GM21576 (cell line): ENCODE data around the gene SEMA4D.
A peak's percentile ranks its signal among the peaks of the same experiment; 100 is the strongest.

ENCODE experiments used
- ATAC-seq: cut with Tn5 transposase; IDR thresholded peaks from one replicate; pipeline ENCODE4 v1.9.1; 2021; ENCODE audit warnings: mild to moderate bottlenecking, moderate library complexity; ENCODE audit not compliant: unreplicated experiment

The SEMA4D gene, protein sequence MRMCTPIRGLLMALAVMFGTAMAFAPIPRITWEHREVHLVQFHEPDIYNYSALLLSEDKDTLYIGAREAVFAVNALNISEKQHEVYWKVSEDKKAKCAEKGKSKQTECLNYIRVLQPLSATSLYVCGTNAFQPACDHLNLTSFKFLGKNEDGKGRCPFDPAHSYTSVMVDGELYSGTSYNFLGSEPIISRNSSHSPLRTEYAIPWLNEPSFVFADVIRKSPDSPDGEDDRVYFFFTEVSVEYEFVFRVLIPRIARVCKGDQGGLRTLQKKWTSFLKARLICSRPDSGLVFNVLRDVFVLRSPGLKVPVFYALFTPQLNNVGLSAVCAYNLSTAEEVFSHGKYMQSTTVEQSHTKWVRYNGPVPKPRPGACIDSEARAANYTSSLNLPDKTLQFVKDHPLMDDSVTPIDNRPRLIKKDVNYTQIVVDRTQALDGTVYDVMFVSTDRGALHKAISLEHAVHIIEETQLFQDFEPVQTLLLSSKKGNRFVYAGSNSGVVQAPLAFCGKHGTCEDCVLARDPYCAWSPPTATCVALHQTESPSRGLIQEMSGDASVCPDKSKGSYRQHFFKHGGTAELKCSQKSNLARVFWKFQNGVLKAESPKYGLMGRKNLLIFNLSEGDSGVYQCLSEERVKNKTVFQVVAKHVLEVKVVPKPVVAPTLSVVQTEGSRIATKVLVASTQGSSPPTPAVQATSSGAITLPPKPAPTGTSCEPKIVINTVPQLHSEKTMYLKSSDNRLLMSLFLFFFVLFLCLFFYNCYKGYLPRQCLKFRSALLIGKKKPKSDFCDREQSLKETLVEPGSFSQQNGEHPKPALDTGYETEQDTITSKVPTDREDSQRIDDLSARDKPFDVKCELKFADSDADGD

DNA sequence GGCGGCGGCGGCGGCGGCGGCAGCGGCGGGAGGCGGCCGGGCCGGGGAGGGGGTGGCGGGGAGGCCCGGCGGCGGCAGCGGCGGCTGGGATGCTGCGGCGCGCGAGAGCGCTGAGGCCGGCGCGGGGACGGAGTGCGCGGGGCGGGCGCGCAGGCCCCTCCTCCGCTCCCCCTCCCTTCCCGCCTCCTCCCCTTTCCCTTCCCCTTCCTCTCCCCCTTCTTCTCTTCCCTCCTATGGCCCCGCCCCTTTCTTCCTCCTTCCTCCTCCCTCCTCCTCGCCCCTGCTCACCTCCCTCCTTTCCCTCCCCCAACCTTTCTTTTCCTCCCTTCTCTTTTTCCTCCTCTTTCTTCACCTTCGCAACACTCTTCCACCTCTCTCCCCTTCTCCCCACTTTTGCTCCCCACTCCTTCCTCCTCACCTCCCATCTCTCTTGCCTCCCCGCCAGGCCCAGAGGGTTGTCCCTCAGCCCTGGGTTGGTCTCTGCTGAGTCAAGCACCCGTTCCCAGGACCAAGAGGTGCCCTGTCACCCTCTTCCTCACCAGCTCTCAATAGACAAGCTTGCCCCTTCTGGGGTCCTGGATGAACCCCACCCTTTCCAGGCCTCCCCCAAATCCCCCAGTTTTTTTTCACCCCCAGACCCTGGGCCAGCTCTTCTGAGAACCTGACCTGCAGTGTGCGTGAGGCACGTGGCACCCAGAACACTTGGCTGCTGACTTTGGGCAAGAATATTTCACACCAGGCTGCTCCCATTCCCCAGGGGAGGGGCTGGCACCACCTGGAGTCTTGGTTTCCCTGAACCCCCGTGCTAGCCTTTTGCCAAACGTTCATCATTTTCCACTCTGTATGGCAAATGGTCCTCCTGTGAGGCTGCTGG, at the start of gene SEMA4D:
Gene SEMA4D (minus strand): TSS at position 136 of the 874 bp plus-strand sequence. CDS start 92,657 bp downstream, outside the sequence.
- ATAC-seq, result no peak

DNA sequence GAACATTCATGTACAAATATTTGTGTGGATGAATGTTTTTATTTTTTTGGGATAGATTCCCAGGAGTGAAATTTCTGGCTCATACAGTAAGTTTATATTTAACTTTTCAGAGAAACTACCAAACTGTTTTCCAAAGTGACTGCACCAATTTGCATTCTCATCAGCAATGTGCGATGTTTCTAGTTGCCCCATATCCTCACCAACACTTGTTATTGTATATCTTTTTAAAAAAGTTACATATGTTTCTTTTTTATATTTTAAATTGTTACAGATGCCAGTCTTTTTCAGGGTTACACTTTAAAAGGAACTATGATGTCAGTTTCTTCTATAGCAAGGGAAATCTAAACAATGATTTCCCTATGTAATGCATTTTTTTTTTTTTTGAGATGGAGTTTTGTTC, 49.1 kb upstream of the SEMA4D start:
- no peak for ATAC-seq

DNA sequence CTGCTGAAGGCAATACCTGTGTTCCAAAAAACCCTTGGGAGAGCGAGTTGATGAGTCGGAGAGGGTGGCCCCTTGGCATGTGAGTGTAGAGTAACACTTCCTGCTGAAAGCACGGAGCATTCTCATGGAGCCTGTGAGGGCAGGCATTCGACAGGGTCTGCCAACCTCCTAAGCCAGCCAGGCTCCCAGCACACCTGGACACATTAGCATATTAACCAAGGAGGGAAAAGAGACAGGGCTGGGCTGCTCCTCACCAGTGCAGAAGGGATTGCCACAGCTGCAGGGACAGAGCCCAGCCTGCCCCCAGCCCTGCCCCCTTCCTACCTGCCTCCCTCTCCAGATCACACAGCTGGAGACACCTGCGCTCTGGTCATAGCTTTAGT, 46.4 kb upstream of the SEMA4D start:
- ATAC-seq, result no peak

DNA sequence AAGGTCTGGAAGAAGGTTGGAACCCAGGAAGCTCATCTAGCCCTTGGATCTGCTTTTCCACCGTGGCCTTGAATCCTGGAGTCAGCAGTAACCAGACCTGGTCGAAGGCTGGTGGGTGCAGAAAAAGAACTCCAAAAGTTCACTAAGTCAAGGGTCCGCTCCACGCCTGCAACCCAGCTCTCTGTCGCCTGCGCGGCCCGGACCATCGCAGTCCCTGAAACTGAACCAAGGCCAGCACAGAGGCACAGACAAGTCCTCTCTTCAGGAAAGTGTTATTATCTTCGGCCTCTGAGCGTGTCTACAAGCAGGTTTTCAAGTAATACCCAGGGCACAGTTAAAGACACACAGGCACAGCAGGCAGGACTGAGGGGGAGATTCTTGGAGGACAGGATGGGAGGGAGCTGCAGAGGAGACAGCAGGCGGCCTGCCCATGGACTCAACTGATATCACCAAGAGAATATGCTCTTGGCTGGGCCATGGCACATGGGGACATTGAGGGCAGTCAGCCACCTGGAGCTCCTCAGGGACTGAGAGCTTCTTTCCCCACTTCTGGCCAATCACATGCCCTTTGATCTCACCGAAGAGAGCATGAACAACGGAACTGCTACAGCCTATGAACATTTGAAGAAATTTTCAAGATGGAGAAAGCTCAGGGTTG, 45.8 kb upstream of the SEMA4D start:
- ATAC-seq, result no peak

DNA sequence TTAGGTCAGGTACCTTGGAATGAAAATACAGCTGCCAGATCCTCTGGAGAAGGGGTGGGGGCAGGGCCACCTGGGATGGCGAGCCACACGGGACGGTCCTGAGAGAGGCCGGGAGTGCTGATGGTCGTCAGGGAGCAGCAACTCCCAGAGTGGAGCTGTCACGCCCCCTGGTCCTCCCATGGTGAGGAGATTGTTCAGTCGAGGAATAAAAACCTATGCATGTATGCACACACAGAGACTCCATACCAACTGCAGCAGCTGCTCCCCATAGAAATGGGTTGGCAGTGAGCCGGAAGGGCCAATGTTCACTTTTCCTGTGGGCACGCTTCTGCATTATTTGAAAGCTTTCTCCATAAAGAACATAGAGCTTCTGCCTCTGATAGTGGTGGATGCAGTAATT, 45.2 kb upstream of the SEMA4D start:
- ATAC-seq, result no peak

DNA sequence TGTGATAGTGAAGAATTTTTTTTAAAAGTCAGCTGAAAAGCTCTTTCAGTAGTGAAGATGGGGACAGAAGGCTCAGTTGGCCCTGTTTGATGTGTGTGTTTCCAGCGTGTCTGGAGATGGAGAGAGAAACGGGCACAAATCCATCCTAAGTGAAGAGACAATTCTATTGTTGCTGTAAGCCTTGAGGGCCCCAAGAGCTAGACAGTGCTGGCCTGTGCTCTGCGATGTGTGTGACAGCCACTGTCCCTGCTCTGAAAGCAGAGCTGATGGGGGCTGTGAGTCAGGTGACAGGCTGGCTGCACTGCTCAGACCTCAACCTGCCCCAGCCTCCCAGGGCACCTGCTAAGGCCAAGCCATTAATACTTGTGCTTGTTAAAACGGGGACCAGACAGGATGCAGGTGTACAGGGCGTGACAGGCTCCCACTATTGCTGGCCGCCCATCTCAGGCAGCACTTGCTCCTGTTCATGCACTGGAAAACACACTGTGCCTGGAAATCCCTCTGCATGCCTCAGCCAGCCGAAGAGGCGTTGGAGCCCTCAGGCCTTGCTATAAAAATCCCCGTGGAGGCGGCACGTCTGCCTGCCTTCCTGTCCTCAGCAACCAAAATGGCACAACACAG, 44.6 kb upstream of the SEMA4D start:
- ATAC-seq, result peak; percentile 86

DNA sequence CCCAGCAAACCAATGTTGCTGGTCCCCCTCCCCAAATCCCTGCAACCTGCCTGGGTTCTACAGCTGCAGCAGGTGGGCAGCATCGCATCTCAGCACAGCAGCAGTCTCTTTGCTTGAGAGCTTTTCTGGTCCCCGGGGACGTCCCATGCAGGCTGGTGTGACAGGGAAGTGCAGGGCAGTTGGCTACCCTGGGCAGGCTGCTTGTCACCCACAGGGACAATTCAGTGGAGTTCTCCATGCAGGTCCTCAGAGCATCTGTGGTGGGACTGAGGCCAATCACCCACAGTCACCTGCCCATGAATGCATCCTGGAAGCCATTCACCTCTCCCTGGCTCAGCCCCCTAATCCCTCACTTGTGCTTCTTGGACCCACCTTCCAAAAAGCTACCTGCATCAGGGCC, 43.9 kb upstream of the SEMA4D start:
- ATAC-seq, result peak; percentile 47

DNA sequence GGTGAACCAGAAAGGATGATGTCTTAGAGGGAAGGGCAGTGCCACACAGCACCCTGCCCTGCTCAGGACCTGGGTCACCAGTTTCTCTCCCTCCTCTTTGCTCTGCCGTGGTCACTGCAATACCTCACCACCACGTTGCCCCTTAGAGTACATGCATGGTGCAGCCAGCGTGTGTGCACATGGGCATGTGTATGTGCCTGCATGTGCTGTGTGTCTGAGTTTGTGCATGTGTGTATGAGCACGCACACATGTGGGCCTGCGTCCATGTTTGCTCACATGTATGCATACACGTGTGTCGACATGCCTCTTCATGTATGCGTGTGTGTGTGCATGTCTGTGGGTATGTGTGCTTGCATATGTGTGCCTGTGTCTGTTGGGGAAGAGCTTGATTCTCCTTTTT, 41.5 kb upstream of the SEMA4D start:
- ATAC-seq, result no peak

DNA sequence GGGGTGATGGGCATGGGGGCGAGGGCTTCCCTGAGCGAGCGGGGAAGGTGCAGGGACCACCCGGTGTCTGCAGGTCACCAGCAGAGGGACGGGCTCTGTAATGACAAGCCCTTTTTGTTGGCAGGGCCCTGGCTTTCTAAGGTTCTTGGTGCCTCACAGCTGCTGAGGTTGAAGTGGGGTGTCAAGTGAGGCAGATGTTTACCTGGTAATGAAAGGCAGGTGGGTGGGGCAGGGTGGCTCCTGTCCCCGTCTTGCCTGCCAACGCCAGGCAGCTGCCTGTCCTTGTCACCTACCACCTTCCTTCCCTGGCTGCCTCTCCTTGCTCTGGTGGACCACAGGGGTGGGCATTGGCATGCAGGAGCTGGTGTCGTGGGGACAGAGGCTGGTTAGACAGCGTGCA, 41.0 kb upstream of the SEMA4D start:
- no peak for ATAC-seq

DNA sequence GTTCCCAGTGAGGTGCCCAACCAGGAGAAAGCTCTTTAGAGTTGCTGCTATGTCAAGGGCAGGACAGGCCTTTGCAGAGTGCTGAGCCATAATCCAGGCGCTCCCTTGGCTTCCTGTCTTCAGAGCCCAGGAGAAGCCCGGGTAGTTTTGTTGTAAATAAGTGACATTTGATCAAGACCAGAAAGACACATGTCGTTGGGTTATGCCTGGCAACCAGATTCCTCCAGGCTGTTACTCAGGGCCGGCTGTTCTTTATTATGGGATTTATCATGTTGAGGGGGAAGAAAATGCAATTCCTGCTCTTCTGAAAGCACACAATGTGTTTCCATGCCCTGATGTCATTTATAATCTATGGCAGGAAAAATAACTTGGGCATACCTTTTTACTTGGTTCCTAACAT, 39.3 kb upstream of the SEMA4D start:
- no peak for ATAC-seq

DNA sequence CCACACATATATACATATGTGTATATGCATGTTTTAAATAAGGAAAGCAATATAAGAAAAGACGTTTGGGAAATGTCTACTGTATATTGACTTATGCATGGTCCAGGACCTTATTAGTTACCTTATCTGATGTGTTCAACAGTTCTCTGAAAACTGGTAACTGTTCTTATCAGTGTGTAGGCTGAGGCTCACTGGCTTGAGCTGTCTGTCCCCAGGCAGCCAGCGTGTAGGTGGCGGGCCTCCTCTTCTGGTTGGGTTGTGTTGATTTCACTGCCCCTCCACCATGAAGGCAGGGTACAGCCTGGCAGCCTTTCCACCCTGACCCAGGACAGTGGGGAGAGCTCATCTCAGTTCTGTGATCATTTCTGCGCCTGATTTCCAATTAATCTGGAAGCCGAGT, 38.7 kb upstream of the SEMA4D start:
- ATAC-seq, result peak; percentile 38

DNA sequence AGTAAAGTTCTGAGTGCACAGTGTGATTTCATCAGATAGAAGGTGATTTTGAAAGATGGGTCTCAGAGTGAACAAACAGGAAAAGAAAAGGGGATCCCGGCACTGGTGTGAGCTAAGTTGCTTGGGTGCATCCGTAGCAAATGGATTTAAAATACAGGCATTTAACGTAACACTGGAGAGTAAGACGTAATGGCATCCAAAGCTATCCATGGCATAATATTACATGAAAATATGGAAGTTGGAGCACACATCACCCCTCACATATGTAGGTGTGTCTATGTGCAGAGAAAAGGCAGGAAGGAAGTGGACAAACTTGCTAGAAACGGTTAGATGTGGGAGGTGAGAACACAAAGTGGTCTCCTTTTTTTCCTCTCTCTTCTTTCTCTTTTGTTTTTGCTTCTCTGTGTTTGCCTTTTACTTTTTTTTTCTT, 38.2 kb upstream of the SEMA4D start:
- peak; percentile 63 for ATAC-seq

DNA sequence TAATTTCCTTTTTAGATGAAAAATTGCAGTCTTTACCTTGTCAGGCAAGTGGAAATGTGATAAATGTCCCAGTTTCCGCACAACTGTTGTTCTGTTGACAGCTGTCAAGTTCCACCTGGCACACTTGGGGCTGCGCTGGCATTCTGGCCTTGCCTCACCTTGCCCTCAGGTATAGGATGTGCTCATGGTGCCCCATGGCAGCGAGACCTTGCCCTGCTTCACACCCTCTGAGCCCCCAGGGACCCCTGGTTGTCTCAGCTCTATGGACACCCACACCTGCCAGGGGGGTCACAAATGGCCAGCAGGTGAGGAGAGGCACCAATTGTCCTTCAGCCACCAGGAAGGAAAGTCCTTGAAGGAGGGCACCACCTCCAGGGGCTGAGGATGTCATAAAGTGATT, 37.5 kb upstream of the SEMA4D start:
- ATAC-seq, result no peak

DNA sequence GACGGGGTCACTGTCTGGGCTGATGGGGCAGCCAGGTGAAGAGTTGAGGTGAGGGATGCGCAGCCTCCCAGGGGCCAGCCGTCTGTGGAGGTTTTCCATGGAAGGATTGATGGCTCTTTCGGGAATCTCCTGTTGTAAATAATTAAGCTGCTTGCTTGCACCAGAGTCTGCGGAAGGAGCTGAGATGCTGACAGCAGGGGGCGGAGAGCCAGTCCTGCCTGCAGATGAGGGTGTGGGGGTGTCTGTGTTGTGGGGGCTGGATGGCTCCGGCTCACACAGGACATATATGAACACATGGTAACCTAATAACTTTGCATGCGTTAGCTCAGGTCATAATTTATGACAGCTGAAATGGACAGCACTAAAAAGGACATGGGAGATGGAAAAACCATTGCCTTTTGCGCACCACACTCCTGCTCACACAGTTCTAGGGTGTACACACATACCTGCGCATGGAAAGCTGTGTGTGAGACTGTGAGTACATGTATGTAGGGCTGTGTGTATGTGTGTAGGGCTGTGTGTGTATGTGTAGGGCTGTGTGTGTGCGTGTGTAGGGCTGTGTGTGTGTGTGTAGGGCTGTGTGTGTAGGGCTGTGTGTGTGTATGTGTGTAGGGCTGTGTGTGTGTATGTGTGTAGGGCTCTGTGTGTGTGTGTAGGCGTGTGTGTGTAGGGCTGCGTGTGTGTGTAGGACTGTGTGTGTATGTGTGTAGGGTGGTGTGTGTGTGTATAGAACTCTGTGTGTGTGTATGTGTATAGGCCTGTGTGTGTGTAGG, 36.8 kb upstream of the SEMA4D start:
- ATAC-seq, result no peak

DNA sequence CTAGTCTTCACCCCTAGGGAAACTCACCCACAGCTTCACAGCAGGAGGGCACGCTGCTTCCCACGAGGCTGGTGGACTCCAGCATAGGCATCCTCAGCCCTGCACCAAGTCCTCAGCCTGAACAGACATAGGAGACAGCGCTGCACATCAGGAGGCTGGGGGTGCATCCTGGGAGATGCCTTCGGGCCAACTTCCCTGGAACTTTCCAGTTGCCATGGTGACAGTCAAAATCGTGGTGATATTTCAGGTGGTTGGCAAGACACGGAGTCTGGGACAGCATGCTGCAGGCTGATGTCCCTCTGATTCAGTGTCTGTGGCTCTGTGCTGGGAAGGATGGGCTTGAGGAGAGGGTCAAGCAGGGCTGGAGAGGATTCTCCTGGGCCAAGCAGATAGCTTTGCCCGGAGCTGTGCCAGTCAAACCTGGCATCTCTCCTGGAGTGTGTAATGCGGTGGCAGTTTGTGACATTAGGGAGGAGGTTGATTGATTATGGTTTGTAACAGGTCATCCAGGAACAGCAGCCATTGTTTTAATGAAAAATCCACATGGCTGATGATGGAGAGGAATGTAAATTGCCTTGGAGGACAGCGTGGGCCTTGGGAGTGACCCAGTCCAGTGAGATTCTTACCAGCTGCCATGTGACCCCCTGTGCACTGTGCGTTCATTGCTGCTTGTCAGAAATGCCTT, 35.6 kb upstream of the SEMA4D start:
- ATAC-seq, result no peak

DNA sequence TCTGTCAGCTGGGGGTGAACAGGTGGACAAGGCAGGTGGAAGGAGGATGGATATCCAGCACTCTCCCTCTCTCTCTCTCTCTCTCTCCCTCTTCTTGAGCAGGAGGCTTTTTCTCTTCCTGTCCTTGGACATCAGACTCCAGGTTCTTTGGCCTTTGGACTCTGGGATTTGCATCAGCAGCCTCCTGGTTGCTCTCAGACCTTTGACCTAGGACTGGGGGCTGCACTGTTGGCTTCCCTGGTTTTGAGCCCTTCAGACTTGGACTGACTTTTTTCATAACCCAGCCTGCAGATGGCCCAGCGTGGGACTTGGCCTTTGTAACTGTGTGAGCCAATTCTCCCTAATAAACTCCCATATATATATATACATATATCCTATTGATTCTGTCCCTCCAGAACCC, 35.0 kb upstream of the SEMA4D start:
- ATAC-seq, result no peak

DNA sequence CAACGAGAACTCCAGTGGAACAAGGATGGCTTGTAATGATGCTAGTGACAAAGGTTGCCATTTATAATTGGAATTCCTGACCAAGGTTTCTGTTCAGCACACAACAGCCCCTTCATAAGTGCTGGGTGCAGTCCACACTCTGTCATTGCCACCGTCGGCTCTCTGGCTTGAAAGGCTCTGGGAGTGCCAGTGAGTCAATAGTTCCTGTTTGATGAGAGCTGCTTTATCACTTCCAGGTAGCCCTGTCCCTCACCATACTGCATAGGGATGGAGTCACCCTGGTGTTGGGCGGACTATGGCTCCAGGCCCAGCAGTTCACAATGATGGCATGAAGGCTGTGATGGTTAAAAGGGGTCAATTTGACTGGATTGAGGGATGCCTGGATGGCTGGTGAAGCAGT, 34.6 kb upstream of the SEMA4D start:
- ATAC-seq, result no peak

DNA sequence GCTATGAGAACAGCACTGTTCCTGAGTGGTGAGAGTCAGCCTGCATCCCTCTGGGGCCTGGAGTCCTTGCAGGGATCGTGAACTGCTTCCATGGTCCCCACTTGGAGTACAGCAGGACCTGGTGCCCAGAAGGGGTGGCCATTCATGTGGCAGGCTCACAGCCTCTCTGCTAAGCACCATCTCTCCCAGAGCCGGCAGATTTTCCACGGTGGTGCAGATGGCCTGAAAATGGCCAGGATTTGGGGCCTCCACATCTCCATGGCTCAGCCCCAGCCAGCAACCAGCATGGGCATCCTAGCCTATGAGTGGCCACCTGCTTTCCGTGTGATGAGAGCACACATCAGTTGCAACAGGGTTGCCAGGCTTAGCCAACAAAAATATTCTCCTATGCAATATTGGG, 33.9 kb upstream of the SEMA4D start:
- ATAC-seq, result no peak

DNA sequence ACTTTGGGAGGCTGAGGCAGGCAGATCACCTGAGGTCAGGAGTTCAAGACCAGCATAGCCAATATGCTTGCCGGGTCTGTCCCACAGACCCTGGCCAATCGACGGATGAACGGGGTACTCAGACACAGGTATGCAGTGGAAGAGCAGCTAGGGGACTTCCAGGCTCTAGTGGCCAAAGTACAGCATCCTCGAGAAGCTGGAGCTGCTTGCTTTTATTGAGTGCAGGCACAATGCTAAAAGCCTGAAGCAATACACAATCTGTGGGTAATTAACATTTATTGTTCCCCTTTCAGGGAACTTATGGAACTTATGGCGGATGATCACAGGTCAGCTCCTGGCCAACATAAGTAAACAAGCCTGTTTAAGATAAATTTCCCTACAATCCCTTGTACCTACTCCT, 32.8 kb upstream of the SEMA4D start:
- no peak for ATAC-seq
